Hepatocyte (in vitro differentiated cells): ENCODE results near the gene TRPM2. TPM values are rescaled to one million over a fixed set of nuclear protein-coding genes. Genes with fewer than 3 reads are reported as not detected.

Source experiments
- DNase-seq: peaks from one replicate; pipeline ENCODE4 v3.0.0-alpha.2; 2016; ENCODE audit warnings: low spot score
- H2AFZ ChIP-seq: fragments of 200-600 bp; sonication (generic); 2 replicates; pipeline ENCODE4 v1.6.0; 2016; ENCODE audit warnings: antibody characterized with exemption, mild to moderate bottlenecking
- H3K27ac ChIP-seq: fragments of 200-600 bp; sonication (generic); 2 replicates; pipeline ENCODE4 v1.5.1; 2016; ENCODE audit warnings: mild to moderate bottlenecking
- H3K27me3 ChIP-seq: fragments of 200-600 bp; sonication (generic); 2 replicates; pipeline ENCODE4 v1.6.1; 2016
- H3K36me3 ChIP-seq: fragments of 200-600 bp; sonication (generic); replicated peaks from 2 replicates; pipeline ENCODE4 v1.5.1; 2016; ENCODE audit warnings: low read depth; ENCODE audit not compliant: insufficient read depth
- H3K4me1 ChIP-seq: fragments of 200-600 bp; sonication (generic); 2 replicates; pipeline ENCODE4 v1.5.1; 2016; ENCODE audit warnings: mild to moderate bottlenecking, moderate library complexity; ENCODE audit not compliant: insufficient read depth
- H3K4me2 ChIP-seq: fragments of 200-600 bp; sonication (generic); 2 replicates; pipeline ENCODE4 v1.6.0; 2016
- H3K4me3 ChIP-seq: fragments of 200-600 bp; sonication (generic); 2 replicates; pipeline ENCODE4 v1.5.1; 2016; ENCODE audit warnings: mild to moderate bottlenecking
- H3K79me2 ChIP-seq: fragments of 200-600 bp; sonication (generic); 2 replicates; pipeline ENCODE4 v1.6.0; 2017; ENCODE audit warnings: mild to moderate bottlenecking
- H3K9me2 ChIP-seq: fragments of 200-600 bp; sonication (generic); replicated peaks from 2 replicates; pipeline ENCODE4 v1.6.0; 2017; ENCODE audit warnings: mild to moderate bottlenecking; ENCODE audit not compliant: insufficient read depth
- H3K9me3 ChIP-seq: fragments of 200-600 bp; sonication (generic); 2 replicates; pipeline ENCODE4 v1.5.1; 2016; ENCODE audit warnings: low read depth, mild to moderate bottlenecking
- H4K20me1 ChIP-seq: fragments of 200-600 bp; sonication (generic); 2 replicates; pipeline ENCODE4 v1.6.0; 2016; ENCODE audit warnings: mild to moderate bottlenecking; ENCODE audit not compliant: insufficient read depth, poor library complexity, severe bottlenecking
- CTCF ChIP-seq: fragments of 200-600 bp; sonication (generic); IDR thresholded peaks from 2 replicates; pipeline ENCODE4 v1.5.1; 2016; ENCODE audit warnings: antibody characterized with exemption, mild to moderate bottlenecking; ENCODE audit not compliant: poor library complexity
- EZH2 ChIP-seq: fragments of 200-600 bp; sonication (generic); IDR thresholded peaks from 2 replicates; pipeline ENCODE4 v1.6.1; 2016; ENCODE audit warnings: antibody characterized with exemption, mild to moderate bottlenecking, borderline replicate concordance
- EZH2phosphoT487 ChIP-seq: fragments of 200-600 bp; sonication (generic); IDR thresholded peaks from one replicate; pipeline ENCODE4 v1.6.1; 2018; ENCODE audit warnings: antibody characterized with exemption, mild to moderate bottlenecking, low read depth, moderate library complexity; ENCODE audit not compliant: unreplicated experiment, severe bottlenecking
- WGBS: methylation state at CpG from one replicate; pipeline ENCODE4 v1.1.6; 2016; ENCODE audit warnings: low lambda C conversion rate; ENCODE audit errors: missing lambda C conversion rate; 5-methylcytosine and 5-hydroxymethylcytosine counted together
- polyA plus RNA-seq: library from polyadenylated mRNA; unstranded; fragments of >200 nt; fragmentation: Nextera tagmentation; extraction: Ambion mirVana; gene quantifications from 2 replicates; pipeline ENCODE4 v1.2.1, GENCODE V29; 2016
- total RNA-seq: library from RNA; depleted of rRNA; stranded (reverse); fragments of >200 nt; gene quantifications from 2 replicates; pipeline ENCODE4 v1.2.3, GENCODE V29; 2014

The TRPM2 gene
- total and polyA plus RNA-seq, 2 experiments from 2014 or later = 0.25 to 0.50 TPM

GRCh38 chr21:44370786-44371410 lies 17.5 kb downstream of the TRPM2 start:
- no peak overlapping the region for H3K4me3 ChIP-seq
- H3K9me2 ChIP-seq = no peaks in the 10 kb centered on the region
- no peaks in the 10 kb centered on the region for H3K79me2 ChIP-seq
- 91% methylated on average over 27 of the region's 37 CpGs for WGBS
- no peak overlapping the region for H2AFZ ChIP-seq
- TF ChIP-seq EZH2phosphoT487 (no peak), CTCF (no peak), EZH2 (no peak)
- H3K9me3 ChIP-seq = no peaks in the 10 kb centered on the region
- peaks cover 3% of the 10 kb centered on the region for H3K4me1 ChIP-seq
- H3K27ac ChIP-seq = peak overlapping the region; percentile 56
- H3K4me2 ChIP-seq = peak overlapping the region; percentile 69
- no peaks in the 10 kb centered on the region for H3K36me3 ChIP-seq
- H3K27me3 ChIP-seq = peaks cover 4% of the 10 kb centered on the region
- no peak for DNase-seq
- no peaks in the 10 kb centered on the region for H4K20me1 ChIP-seq

GRCh38 chr21:44371596-44371995 lies 18.2 kb downstream of the TRPM2 start:
- Histone ChIP-seq H2AFZ (no peak overlapping the region), H3K4me1 (peaks cover 3% of the 10 kb centered on the region), H3K79me2 (no peaks in the 10 kb centered on the region), H3K4me3 (no peak overlapping the region), H3K4me2 (no peak overlapping the region), H4K20me1 (no peaks in the 10 kb centered on the region), H3K9me3 (no peaks in the 10 kb centered on the region), H3K27me3 (peaks cover 4% of the 10 kb centered on the region), H3K27ac (no peak overlapping the region), H3K36me3 (no peaks in the 10 kb centered on the region), H3K9me2 (no peaks in the 10 kb centered on the region)
- no peak for DNase-seq
- WGBS = 93% methylated on average over 6 of the region's 6 CpGs
- no peak for TF ChIP-seq EZH2phosphoT487
- no peak for TF ChIP-seq EZH2
- TF ChIP-seq CTCF = no peak

- Histone ChIP-seq H3K9me2 (no peaks in the 10 kb centered on the region), H3K27ac (no peak overlapping the region), H4K20me1 (no peaks in the 10 kb centered on the region), H2AFZ (no peak overlapping the region), H3K79me2 (no peaks in the 10 kb centered on the region), H3K4me2 (no peak overlapping the region), H3K4me3 (no peak overlapping the region), H3K27me3 (peaks cover 4% of the 10 kb centered on the region), H3K36me3 (no peaks in the 10 kb centered on the region), H3K4me1 (peaks cover 3% of the 10 kb centered on the region), H3K9me3 (no peaks in the 10 kb centered on the region)
- DNase-seq = no peak
- TF ChIP-seq EZH2 = no peak
- TF ChIP-seq CTCF = no peak
- no peak for TF ChIP-seq EZH2phosphoT487
- WGBS = 87% methylated on average over 8 of the region's 8 CpGs
Observed at GRCh38 chr21:44372616-44373015, 19.2 kb downstream of the TRPM2 start.
